HepG2 (cell line): ENCODE measurements around the gene NPB. TPM values are rescaled to one million over a fixed set of nuclear protein-coding genes. Genes with fewer than 3 reads are reported as not detected.

Source experiments
- ARHGAP35 ChIP-seq: sonication (generic); formaldehyde crosslinking; IDR thresholded peaks from 2 replicates; pipeline ENCODE4 v1.9.0; 2022; ENCODE audit warnings: mild to moderate bottlenecking, inconsistent platforms, moderate library complexity, missing genetic modification reagents, borderline replicate concordance
- ATM ChIP-seq: fragments of 450-650 bp; IDR thresholded peaks from 2 replicates; pipeline ENCODE4 v1.7.1; 2017; ENCODE audit warnings: mild to moderate bottlenecking, borderline replicate concordance
- CAMTA2 ChIP-seq: sonication (generic); formaldehyde crosslinking; IDR thresholded peaks from 2 replicates; pipeline ENCODE4 v1.4.0; 2020; ENCODE audit warnings: mild to moderate bottlenecking, missing genetic modification reagents, borderline replicate concordance
- GATAD2A ChIP-seq: IDR thresholded peaks from 2 replicates; pipeline ENCODE4 v1.6.1; 2016
- HNRNPH1 ChIP-seq: fragments of 200-400 bp; formaldehyde crosslinking; optimal IDR thresholded peaks from 2 replicates; pipeline ENCODE3; 2017; ENCODE audit warnings: mild to moderate bottlenecking, low read depth, low read length
- LCORL ChIP-seq, 2 experiments: fragments of 450-650 bp in 1 of 2; sonication (generic) in 1 of 2; formaldehyde crosslinking in 1 of 2; IDR thresholded peaks; 2 replicates each; pipeline versions ENCODE4 v1.5.0 to v1.6.1; 2017 to 2020; ENCODE audit warnings: antibody characterized with exemption in 1 of 2, missing genetic modification reagents in 1 of 2
- MAFK ChIP-seq, 2 experiments: IDR thresholded peaks in 1 of 2; conservative IDR thresholded peaks in 1 of 2; 2 replicates each; pipeline ENCODE4 v1.6.1; 2011; ENCODE audit warnings: improper control_type of control experiment in 2 of 2, low read length in 2 of 2
- MBD4 ChIP-seq: IDR thresholded peaks from 2 replicates; pipeline ENCODE4 v1.6.1; 2012; ENCODE audit warnings: low read length, inconsistent platforms, borderline replicate concordance
- NFYB ChIP-seq: sonication (generic); formaldehyde crosslinking; IDR thresholded peaks from 2 replicates; pipeline ENCODE4 v1.4.0; 2020; ENCODE audit warnings: missing genetic modification reagents
- TARDBP ChIP-seq: sonication (generic); formaldehyde crosslinking; IDR thresholded peaks from 2 replicates; pipeline ENCODE4 v1.8.0; 2022; ENCODE audit warnings: mild to moderate bottlenecking, missing genetic modification reagents
- TRIM24 ChIP-seq: sonication (generic); formaldehyde crosslinking; IDR thresholded peaks from 2 replicates; pipeline ENCODE4 v1.8.0; 2022; ENCODE audit warnings: mild to moderate bottlenecking, missing genetic modification reagents
- ZBTB21 ChIP-seq: sonication (generic); formaldehyde crosslinking; IDR thresholded peaks from 2 replicates; pipeline ENCODE4 v1.4.0; 2020; ENCODE audit warnings: missing genetic modification reagents
- ZFP82 ChIP-seq: sonication (generic); formaldehyde crosslinking; IDR thresholded peaks from 2 replicates; pipeline ENCODE4 v1.5.1; 2020; ENCODE audit warnings: mild to moderate bottlenecking, missing genetic modification reagents, borderline replicate concordance
- ZNF253 ChIP-seq: sonication (generic); formaldehyde crosslinking; IDR thresholded peaks from 2 replicates; pipeline ENCODE4 v1.8.0; 2022; ENCODE audit warnings: mild to moderate bottlenecking, missing genetic modification reagents, borderline replicate concordance
- ZNF557 ChIP-seq: sonication (generic); formaldehyde crosslinking; IDR thresholded peaks from 2 replicates; pipeline ENCODE4 v1.4.0; 2020; ENCODE audit warnings: missing genetic modification reagents
- ZNF570 ChIP-seq: sonication (generic); formaldehyde crosslinking; IDR thresholded peaks from 2 replicates; pipeline ENCODE4 v1.4.0; 2020; ENCODE audit warnings: mild to moderate bottlenecking, missing genetic modification reagents, borderline replicate concordance
- ZNF674 ChIP-seq: sonication (generic); formaldehyde crosslinking; IDR thresholded peaks from 2 replicates; pipeline ENCODE4 v1.5.0; 2020; ENCODE audit warnings: low read depth, mild to moderate bottlenecking, missing genetic modification reagents
- ZNF761 ChIP-seq: sonication (generic); formaldehyde crosslinking; conservative IDR thresholded peaks from 2 replicates; pipeline ENCODE4 v1.4.0; 2020; ENCODE audit warnings: mild to moderate bottlenecking, missing genetic modification reagents
- ZNF772 ChIP-seq: sonication (generic); formaldehyde crosslinking; IDR thresholded peaks from 2 replicates; pipeline ENCODE4 v1.5.0; 2020; ENCODE audit warnings: mild to moderate bottlenecking, missing genetic modification reagents
- ZNF83 ChIP-seq: sonication (generic); formaldehyde crosslinking; IDR thresholded peaks from 2 replicates; pipeline ENCODE4 v1.4.0; 2020; ENCODE audit warnings: missing genetic modification reagents, mild to moderate bottlenecking, borderline replicate concordance
- ZNF879 ChIP-seq: sonication (generic); formaldehyde crosslinking; IDR thresholded peaks from 2 replicates; pipeline ENCODE4 v1.8.1; 2023; ENCODE audit warnings: missing genetic modification reagents
- polyA plus RNA-seq, 8 experiments: library from polyadenylated mRNA; depleted of rRNA in 3 of 8; stranded (reverse) in 7 of 8; unstranded in 1 of 8; fragments of >200 nt; fragmentation: Illumina TruSeq in 4 of 8; extraction: Trizol in 4 of 8; gene quantifications; 2 replicates each; pipeline versions ENCODE4 v1.2.1 to v1.2.3, GENCODE V29; 2011 to 2016; ENCODE audit warnings: low read depth in 4 of 8, missing spikeins in 1 of 8, mixed read lengths in 1 of 8; ENCODE audit not compliant: insufficient read depth in 1 of 8
- total RNA-seq, 5 experiments: library from RNA; depleted of rRNA; stranded (reverse); fragments of >200 nt; fragmentation: Illumina TruSeq; extraction: Trizol; gene quantifications; 2 replicates each; pipeline ENCODE4 v1.2.3, GENCODE V29; 2016; ENCODE audit warnings: low read depth in 1 of 5
- TF ChIP-seq, protein P1 (sequence below): sonication (generic); formaldehyde crosslinking; IDR thresholded peaks from 2 replicates; pipeline ENCODE4 v1.9.0; 2021; ENCODE audit warnings: missing genetic modification reagents, borderline replicate concordance
- TF ChIP-seq, protein P2 (sequence below): sonication (generic); formaldehyde crosslinking; IDR thresholded peaks from 2 replicates; pipeline ENCODE4 v1.8.1; 2022; ENCODE audit warnings: mild to moderate bottlenecking, missing genetic modification reagents
- TF ChIP-seq, protein P3 (sequence below): sonication (generic); formaldehyde crosslinking; IDR thresholded peaks from 2 replicates; pipeline ENCODE4 v1.5.0; 2020; ENCODE audit warnings: missing genetic modification reagents, mild to moderate bottlenecking, borderline replicate concordance
- TF ChIP-seq, protein P4 (sequence below): sonication (generic); formaldehyde crosslinking; IDR thresholded peaks from 2 replicates; pipeline ENCODE4; 2020; ENCODE audit warnings: missing genetic modification reagents, mild to moderate bottlenecking, borderline replicate concordance

NPB gene
- total and polyA plus RNA-seq, 2 of the 13 experiments (the other 11 are each of a cell fraction or from before 2014, with no cell fraction given): 0.11 to 0.93 TPM

DNA sequence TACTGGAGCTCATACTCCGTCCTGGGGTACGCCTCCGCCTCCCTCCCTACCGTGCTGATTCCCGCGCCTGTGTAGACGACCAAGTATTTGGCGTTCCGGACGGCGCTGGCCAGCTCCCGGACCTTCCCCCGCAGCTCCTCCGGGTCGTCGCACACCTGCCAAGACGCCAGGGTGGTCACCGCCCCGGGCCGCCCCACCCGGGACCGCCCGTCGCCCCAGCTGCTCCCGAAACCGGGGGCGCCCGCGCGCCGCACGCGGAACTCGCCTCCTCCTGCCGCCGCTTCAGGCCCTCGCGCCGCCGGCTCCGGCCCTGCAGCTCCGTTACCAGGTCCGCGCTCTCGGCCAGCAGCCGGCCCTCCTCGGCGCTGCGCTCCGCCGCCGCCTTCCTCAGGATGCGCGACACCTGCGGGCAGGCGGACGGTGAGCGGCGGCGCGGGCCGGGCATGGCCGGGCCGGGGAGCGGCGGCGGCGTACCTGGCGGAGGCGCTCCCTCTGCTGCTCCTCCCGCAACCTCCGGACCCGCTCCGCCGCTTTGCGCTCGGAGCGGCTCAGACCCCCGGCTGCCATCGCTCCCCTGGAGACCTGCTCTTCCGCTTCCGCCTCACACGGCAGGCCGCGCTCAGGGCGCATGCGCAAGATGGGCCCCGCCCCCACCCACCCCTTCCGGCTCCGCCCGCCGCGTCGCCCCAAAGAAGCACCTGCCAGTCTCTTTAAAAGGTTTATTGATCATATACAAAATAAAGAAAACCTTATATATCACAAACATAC lies 15.7 kb downstream of the NPB start, which contains the start of gene SIRT7 (continued):
- TF ChIP-seq, protein P1, sequence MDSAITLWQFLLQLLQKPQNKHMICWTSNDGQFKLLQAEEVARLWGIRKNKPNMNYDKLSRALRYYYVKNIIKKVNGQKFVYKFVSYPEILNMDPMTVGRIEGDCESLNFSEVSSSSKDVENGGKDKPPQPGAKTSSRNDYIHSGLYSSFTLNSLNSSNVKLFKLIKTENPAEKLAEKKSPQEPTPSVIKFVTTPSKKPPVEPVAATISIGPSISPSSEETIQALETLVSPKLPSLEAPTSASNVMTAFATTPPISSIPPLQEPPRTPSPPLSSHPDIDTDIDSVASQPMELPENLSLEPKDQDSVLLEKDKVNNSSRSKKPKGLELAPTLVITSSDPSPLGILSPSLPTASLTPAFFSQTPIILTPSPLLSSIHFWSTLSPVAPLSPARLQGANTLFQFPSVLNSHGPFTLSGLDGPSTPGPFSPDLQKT: no peak
- TF ChIP-seq ZNF570 (CRISPR knock-in tag): no peak
- TF ChIP-seq TRIM24: no peak
- no peak; the same call in 1 of the 2 replicates for TF ChIP-seq ZNF674 (CRISPR knock-in tag)
- no peak for TF ChIP-seq ZBTB21 (CRISPR knock-in tag)
- no peak for TF ChIP-seq MAFK (conservative IDR thresholded peaks at IDR 0.05 in 1 of 2, IDR thresholded peaks at IDR 0.05 in 1 of 2; ENCODE audit: low read length in 2 of 2)
- TF ChIP-seq LCORL (IDR thresholded peaks at IDR 0.05): no peak
- no peak for TF ChIP-seq LCORL (CRISPR knock-in tag; IDR thresholded peaks at IDR 0.05)
- no peak for TF ChIP-seq ZNF772 (CRISPR knock-in tag)
- TF ChIP-seq, protein P2, sequence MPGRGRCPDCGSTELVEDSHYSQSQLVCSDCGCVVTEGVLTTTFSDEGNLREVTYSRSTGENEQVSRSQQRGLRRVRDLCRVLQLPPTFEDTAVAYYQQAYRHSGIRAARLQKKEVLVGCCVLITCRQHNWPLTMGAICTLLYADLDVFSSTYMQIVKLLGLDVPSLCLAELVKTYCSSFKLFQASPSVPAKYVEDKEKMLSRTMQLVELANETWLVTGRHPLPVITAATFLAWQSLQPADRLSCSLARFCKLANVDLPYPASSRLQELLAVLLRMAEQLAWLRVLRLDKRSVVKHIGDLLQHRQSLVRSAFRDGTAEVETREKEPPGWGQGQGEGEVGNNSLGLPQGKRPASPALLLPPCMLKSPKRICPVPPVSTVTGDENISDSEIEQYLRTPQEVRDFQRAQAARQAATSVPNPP (CRISPR knock-in tag): no peak
- no peak for TF ChIP-seq NFYB (CRISPR knock-in tag)
- no peak for TF ChIP-seq GATAD2A
- 0 out of 2 replicates have a peak, but pooled peaks have one; percentile 14 for TF ChIP-seq ZNF761
- no peak for TF ChIP-seq HNRNPH1
- TF ChIP-seq TARDBP (CRISPR knock-in tag): no peak
- no peak for TF ChIP-seq ATM
- no peak for TF ChIP-seq ARHGAP35
- TF ChIP-seq ZNF83 (CRISPR knock-in tag): no peak
- TF ChIP-seq ZNF557 (CRISPR knock-in tag): no peak
- TF ChIP-seq CAMTA2 (CRISPR knock-in tag): no peak
- TF ChIP-seq, protein P3, sequence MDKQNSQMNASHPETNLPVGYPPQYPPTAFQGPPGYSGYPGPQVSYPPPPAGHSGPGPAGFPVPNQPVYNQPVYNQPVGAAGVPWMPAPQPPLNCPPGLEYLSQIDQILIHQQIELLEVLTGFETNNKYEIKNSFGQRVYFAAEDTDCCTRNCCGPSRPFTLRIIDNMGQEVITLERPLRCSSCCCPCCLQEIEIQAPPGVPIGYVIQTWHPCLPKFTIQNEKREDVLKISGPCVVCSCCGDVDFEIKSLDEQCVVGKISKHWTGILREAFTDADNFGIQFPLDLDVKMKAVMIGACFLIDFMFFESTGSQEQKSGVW: no peak
- no peak for TF ChIP-seq MBD4
- no peak for TF ChIP-seq ZNF253 (CRISPR knock-in tag)
- TF ChIP-seq, protein P4, sequence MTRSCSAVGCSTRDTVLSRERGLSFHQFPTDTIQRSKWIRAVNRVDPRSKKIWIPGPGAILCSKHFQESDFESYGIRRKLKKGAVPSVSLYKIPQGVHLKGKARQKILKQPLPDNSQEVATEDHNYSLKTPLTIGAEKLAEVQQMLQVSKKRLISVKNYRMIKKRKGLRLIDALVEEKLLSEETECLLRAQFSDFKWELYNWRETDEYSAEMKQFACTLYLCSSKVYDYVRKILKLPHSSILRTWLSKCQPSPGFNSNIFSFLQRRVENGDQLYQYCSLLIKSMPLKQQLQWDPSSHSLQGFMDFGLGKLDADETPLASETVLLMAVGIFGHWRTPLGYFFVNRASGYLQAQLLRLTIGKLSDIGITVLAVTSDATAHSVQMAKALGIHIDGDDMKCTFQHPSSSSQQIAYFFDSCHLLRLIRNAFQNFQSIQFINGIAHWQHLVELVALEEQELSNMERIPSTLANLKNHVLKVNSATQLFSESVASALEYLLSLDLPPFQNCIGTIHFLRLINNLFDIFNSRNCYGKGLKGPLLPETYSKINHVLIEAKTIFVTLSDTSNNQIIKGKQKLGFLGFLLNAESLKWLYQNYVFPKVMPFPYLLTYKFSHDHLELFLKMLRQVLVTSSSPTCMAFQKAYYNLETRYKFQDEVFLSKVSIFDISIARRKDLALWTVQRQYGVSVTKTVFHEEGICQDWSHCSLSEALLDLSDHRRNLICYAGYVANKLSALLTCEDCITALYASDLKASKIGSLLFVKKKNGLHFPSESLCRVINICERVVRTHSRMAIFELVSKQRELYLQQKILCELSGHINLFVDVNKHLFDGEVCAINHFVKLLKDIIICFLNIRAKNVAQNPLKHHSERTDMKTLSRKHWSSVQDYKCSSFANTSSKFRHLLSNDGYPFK (CRISPR knock-in tag): no peak
- no peak for TF ChIP-seq ZFP82 (CRISPR knock-in tag)
- TF ChIP-seq ZNF879: no peak
